Measurements from ENCODE around the gene PAN3.
"Not testable (repeated sequence)": the region's sequence is repeated elsewhere in the genome, so short reads cannot be mapped to it uniquely, and the experiment has no call there.

The PAN3 gene

GRCh38 chr13:28138756-28139470, 568 bp downstream of the PAN3 start:
- peak; percentile 72 to 99 for DNase-seq

- DNase-seq, result no peak
Measured at GRCh38 chr13:28140433-28141125, 2.2 kb downstream of the PAN3 start.

- not testable (repeated sequence) for DNase-seq
Measured at GRCh38 chr13:28141542-28141941, 3.2 kb downstream of the PAN3 start.

- no peak for DNase-seq
Measured at GRCh38 chr13:28145049-28145448, 6.7 kb downstream of the PAN3 start.

- no peak for DNase-seq
Measured at GRCh38 chr13:28147495-28147894, 9.2 kb downstream of the PAN3 start.

- DNase-seq, result no peak
Measured at GRCh38 chr13:28159057-28159456, 20.7 kb downstream of the PAN3 start.

GRCh38 chr13:28161370-28161769, 23.0 kb downstream of the PAN3 start:
- DNase-seq, result no peak

GRCh38 chr13:28163587-28163986, 25.2 kb downstream of the PAN3 start:
- DNase-seq, result no peak

GRCh38 chr13:28166257-28166656, 27.9 kb downstream of the PAN3 start:
- no peak for DNase-seq

- DNase-seq, result no peak
Measured at GRCh38 chr13:28171266-28171665, 32.9 kb downstream of the PAN3 start.

GRCh38 chr13:28172947-28173346, 34.6 kb downstream of the PAN3 start:
- DNase-seq, result no peak

- DNase-seq, result no peak
Measured at GRCh38 chr13:28173793-28174192, 35.4 kb downstream of the PAN3 start.

- no peak for DNase-seq
Measured at GRCh38 chr13:28177327-28177726, 39.0 kb downstream of the PAN3 start.

- no peak for DNase-seq
Measured at GRCh38 chr13:28177877-28178276, 39.5 kb downstream of the PAN3 start.

- no peak for DNase-seq
Measured at GRCh38 chr13:28179974-28180373, 41.6 kb downstream of the PAN3 start.

- peak in 1 of 2 donors; percentile 6 for DNase-seq
Measured at GRCh38 chr13:28181413-28181812, 43.1 kb downstream of the PAN3 start.

- no peak for DNase-seq
Measured at GRCh38 chr13:28185256-28185655, 46.9 kb downstream of the PAN3 start.

GRCh38 chr13:28199089-28199488, 60.7 kb downstream of the PAN3 start:
- DNase-seq, result no peak

- no peak for DNase-seq
Measured at GRCh38 chr13:28204043-28204442, 65.7 kb downstream of the PAN3 start.

- DNase-seq, result no peak
Measured at GRCh38 chr13:28204690-28205443, 66.5 kb downstream of the PAN3 start.

GRCh38 chr13:28218679-28219078, 80.3 kb downstream of the PAN3 start:
- DNase-seq, result no peak

GRCh38 chr13:28219408-28220099, 81.2 kb downstream of the PAN3 start:
- DNase-seq, result no peak

- no peak for DNase-seq
Measured at GRCh38 chr13:28220166-28220565, 81.8 kb downstream of the PAN3 start.
